22Rv1 (cell line): ENCODE results near the gene C17orf50.

ENCODE experiments used
- H3K27ac ChIP-seq: fragments of 450-650 bp; 2 replicates; pipeline ENCODE4 v1.5.1; 2017
- CTCF ChIP-seq: fragments of 450-650 bp; IDR thresholded peaks from 2 replicates; pipeline ENCODE4 v1.5.1; 2017; ENCODE audit warnings: mild to moderate bottlenecking
- ZFX ChIP-seq: fragments of 450-650 bp; IDR thresholded peaks from 2 replicates; pipeline ENCODE4 v1.6.1; 2017; ENCODE audit warnings: antibody characterized with exemption, borderline replicate concordance

C17orf50 gene

GRCh38 chr17:35733366-35733765 lies 27.3 kb upstream of the C17orf50 start:
- no peak for TF ChIP-seq ZFX
- TF ChIP-seq CTCF = no peak
- no peak overlapping the region for H3K27ac ChIP-seq

- H3K27ac ChIP-seq = no peak overlapping the region
- TF ChIP-seq CTCF = no peak
- no peak for TF ChIP-seq ZFX
These were observed 26.3 kb upstream of the C17orf50 start for GRCh38 chr17:35734396-35734795.

- TF ChIP-seq CTCF (no peak), ZFX (no peak)
- no peak overlapping the region for H3K27ac ChIP-seq
These were observed 25.5 kb upstream of the C17orf50 start for GRCh38 chr17:35735036-35735805.

GRCh38 chr17:35736236-35736635 lies 24.5 kb upstream of the C17orf50 start:
- no peak for TF ChIP-seq CTCF
- no peak for TF ChIP-seq ZFX
- no peak overlapping the region for H3K27ac ChIP-seq

- TF ChIP-seq CTCF (no peak), ZFX (no peak)
These were observed 22.1 kb upstream of the C17orf50 start for GRCh38 chr17:35738519-35739133.

GRCh38 chr17:35740216-35740615 lies 20.5 kb upstream of the C17orf50 start:
- no peak for TF ChIP-seq CTCF
- TF ChIP-seq ZFX = no peak

More at GRCh38 chr17:35738519-35739133, 22.1 kb upstream of the C17orf50 start:
- no peak overlapping the region for H3K27ac ChIP-seq

More at GRCh38 chr17:35740216-35740615, 20.5 kb upstream of the C17orf50 start:
- no peak overlapping the region for H3K27ac ChIP-seq
